Endothelial cell (in vitro differentiated cells): ENCODE measurements around the gene AQP2. TPM values are rescaled to one million over a fixed set of nuclear protein-coding genes. Genes with fewer than 3 reads are reported as not detected.

Experiments used
- DNase-seq: peaks from one replicate; pipeline ENCODE4 v3.0.0; 2021; ENCODE audit warnings: low spot score
- H3K27ac Mint-ChIP-seq: one replicate; pipeline ENCODE4 v1.8.0; 2021; ENCODE audit warnings: mixed read lengths, inconsistent platforms; ENCODE audit not compliant: unreplicated experiment
- H3K27me3 Mint-ChIP-seq: one replicate; pipeline ENCODE4 v1.8.0; 2021; ENCODE audit warnings: mild to moderate bottlenecking, moderate library complexity, mixed read lengths, inconsistent platforms; ENCODE audit not compliant: unreplicated experiment
- H3K36me3 Mint-ChIP-seq: one replicate; pipeline ENCODE4 v1.8.0; 2021; ENCODE audit warnings: mild to moderate bottlenecking, low read depth, mixed read lengths, inconsistent platforms; ENCODE audit not compliant: unreplicated experiment
- H3K4me1 Mint-ChIP-seq: one replicate; pipeline ENCODE4 v1.8.0; 2021; ENCODE audit warnings: mild to moderate bottlenecking, mixed read lengths, inconsistent platforms; ENCODE audit not compliant: unreplicated experiment
- H3K4me3 Mint-ChIP-seq: one replicate; pipeline ENCODE4 v1.8.0; 2021; ENCODE audit warnings: mild to moderate bottlenecking, mixed read lengths, inconsistent platforms; ENCODE audit not compliant: unreplicated experiment
- H3K9me3 Mint-ChIP-seq: one replicate; pipeline ENCODE4 v1.8.0; 2021; ENCODE audit warnings: mixed read lengths, inconsistent platforms; ENCODE audit not compliant: unreplicated experiment
- CTCF ChIP-seq: fragments of 200-600 bp; sonication (generic); IDR thresholded peaks from one replicate; pipeline ENCODE4 v1.5.0; 2021; ENCODE audit warnings: antibody characterized with exemption; ENCODE audit not compliant: unreplicated experiment
- total RNA-seq: library from RNA; stranded (reverse); fragmentation: NEBNext Ultra II Directional; extraction: Animal tissue kit (Norgen Biotek cat#: 25700); gene quantifications from one replicate; pipeline ENCODE4 v1.2.1, GENCODE V29; 2021; ENCODE audit not compliant: unreplicated experiment

Gene AQP2
- total RNA-seq, 1 donor from 2014 or later = 0.05 TPM

GRCh38 chr12:49923035-49923644 lies 27.4 kb upstream of the AQP2 start:
- Mint-ChIP-seq H3K4me3 (no peak overlapping the region), H3K27me3 (no peaks in the 10 kb centered on the region), H3K27ac (no peak overlapping the region), H3K4me1 (no peaks in the 10 kb centered on the region), H3K9me3 (no peaks in the 10 kb centered on the region), H3K36me3 (no peaks in the 10 kb centered on the region)
- no peak for DNase-seq
- TF ChIP-seq CTCF = no peak

GRCh38 chr12:49923880-49924556 lies 26.5 kb upstream of the AQP2 start:
- Mint-ChIP-seq H3K27me3 (peaks cover 1% of the 10 kb centered on the region), H3K9me3 (no peaks in the 10 kb centered on the region), H3K4me3 (no peak overlapping the region), H3K27ac (no peak overlapping the region), H3K36me3 (no peaks in the 10 kb centered on the region), H3K4me1 (no peaks in the 10 kb centered on the region)
- no peak for DNase-seq
- no peak for TF ChIP-seq CTCF

- Mint-ChIP-seq H3K27ac (no peak overlapping the region), H3K4me1 (no peaks in the 10 kb centered on the region), H3K36me3 (no peaks in the 10 kb centered on the region), H3K9me3 (no peaks in the 10 kb centered on the region), H3K4me3 (no peak overlapping the region), H3K27me3 (peaks cover 1% of the 10 kb centered on the region)
- TF ChIP-seq CTCF = no peak
- no peak for DNase-seq
These were observed 25.8 kb upstream of the AQP2 start for GRCh38 chr12:49924628-49925246.

GRCh38 chr12:49925433-49926204 lies 24.9 kb upstream of the AQP2 start:
- TF ChIP-seq CTCF = no peak
- H3K27me3 Mint-ChIP-seq = peaks cover 1% of the 10 kb centered on the region
- H3K4me3 Mint-ChIP-seq = no peak overlapping the region
- no peak for DNase-seq
- H3K4me1 Mint-ChIP-seq = no peaks in the 10 kb centered on the region
- no peaks in the 10 kb centered on the region for H3K9me3 Mint-ChIP-seq
- no peak overlapping the region for H3K27ac Mint-ChIP-seq
- H3K36me3 Mint-ChIP-seq = no peaks in the 10 kb centered on the region
